Measurements from ENCODE around the gene ACTA2.
A peak's percentile ranks its signal among the peaks of the same experiment; 100 is the strongest.

ACTA2 gene

GRCh38 chr10:88892222-88892967 is 60.2 kb downstream of the ACTA2 start:
- no peak for DNase-seq (ENCODE audit: low spot score)

GRCh38 chr10:88890681-88891381 is 61.7 kb downstream of the ACTA2 start:
- DNase-seq (ENCODE audit: low spot score): no peak

- peak; percentile 59 for DNase-seq (ENCODE audit: low spot score)
Measured at GRCh38 chr10:88889559-88890337, 62.8 kb downstream of the ACTA2 start.

- DNase-seq (ENCODE audit: low spot score): no peak
Measured at GRCh38 chr10:88888810-88889445, 63.6 kb downstream of the ACTA2 start.

- DNase-seq (ENCODE audit: low spot score): peak; percentile 84
Measured at GRCh38 chr10:88886557-88886956, 66.0 kb downstream of the ACTA2 start.

Measured in NAMALWA (cell line).